Measurements from ENCODE around the gene GRIN3A. TPM values are rescaled to one million over a fixed set of nuclear protein-coding genes. Genes with fewer than 3 reads are reported as not detected.

The GRIN3A gene
- total RNA-seq, 4 donors from 2014 or later = not detected

DNA sequence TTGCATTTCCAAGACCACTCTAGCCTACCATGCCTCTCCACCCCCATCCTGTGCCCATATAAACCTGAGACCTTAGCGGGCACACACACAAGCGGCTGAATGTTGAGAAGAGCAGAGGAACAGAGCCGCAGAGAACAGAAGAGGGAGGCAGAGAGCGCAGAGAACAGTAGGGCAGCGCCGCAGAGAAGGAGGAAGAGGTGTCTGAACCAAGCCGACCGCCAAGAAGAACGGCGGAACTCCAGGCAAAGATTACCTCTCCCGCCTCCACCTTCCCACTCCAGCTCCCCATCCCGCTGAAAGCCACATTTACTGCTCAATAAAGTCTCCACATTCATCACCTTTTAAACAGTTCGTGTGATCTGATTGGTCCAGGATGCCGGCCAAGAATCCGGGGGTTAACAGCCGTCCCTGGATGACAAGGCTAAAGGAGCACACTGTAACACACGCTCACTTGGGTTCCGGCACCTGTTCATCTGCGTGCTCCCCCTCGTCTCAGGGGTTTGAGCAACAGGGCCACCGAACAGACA is 33.2 kb downstream of the GRIN3A start:
- ATAC-seq (ENCODE audit: low FRiP score) = peak; percentile 59
- no peak for DNase-seq (ENCODE audit: low spot score)
- TF ChIP-seq, protein P1, sequence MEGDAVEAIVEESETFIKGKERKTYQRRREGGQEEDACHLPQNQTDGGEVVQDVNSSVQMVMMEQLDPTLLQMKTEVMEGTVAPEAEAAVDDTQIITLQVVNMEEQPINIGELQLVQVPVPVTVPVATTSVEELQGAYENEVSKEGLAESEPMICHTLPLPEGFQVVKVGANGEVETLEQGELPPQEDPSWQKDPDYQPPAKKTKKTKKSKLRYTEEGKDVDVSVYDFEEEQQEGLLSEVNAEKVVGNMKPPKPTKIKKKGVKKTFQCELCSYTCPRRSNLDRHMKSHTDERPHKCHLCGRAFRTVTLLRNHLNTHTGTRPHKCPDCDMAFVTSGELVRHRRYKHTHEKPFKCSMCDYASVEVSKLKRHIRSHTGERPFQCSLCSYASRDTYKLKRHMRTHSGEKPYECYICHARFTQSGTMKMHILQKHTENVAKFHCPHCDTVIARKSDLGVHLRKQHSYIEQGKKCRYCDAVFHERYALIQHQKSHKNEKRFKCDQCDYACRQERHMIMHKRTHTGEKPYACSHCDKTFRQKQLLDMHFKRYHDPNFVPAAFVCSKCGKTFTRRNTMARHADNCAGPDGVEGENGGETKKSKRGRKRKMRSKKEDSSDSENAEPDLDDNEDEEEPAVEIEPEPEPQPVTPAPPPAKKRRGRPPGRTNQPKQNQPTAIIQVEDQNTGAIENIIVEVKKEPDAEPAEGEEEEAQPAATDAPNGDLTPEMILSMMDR (IDR thresholded peaks at IDR 0.05) = no peak

DNA sequence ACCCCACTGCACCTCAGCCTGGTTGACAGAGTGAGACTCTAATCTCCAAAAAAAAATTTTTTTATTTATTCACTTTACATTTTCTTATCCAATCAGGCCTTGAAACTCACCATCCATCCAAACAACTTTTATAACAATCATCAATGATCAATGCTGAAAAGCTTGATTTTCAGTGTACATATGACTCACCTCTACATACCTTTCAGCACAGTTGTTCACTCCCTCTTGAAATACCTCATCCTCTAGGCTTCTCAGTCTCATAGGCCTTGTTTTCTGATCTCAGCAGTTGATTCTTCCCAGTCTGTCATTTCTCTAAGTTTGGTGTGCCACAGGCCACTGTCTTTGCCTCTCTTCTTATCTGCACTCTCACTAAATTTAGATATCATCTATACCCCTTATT is 36.2 kb downstream of the GRIN3A start:
- TF ChIP-seq, protein P1 (IDR thresholded peaks at IDR 0.05) = no peak
- DNase-seq (ENCODE audit: low spot score) (no peak), ATAC-seq (ENCODE audit: low FRiP score) (no peak)

DNA sequence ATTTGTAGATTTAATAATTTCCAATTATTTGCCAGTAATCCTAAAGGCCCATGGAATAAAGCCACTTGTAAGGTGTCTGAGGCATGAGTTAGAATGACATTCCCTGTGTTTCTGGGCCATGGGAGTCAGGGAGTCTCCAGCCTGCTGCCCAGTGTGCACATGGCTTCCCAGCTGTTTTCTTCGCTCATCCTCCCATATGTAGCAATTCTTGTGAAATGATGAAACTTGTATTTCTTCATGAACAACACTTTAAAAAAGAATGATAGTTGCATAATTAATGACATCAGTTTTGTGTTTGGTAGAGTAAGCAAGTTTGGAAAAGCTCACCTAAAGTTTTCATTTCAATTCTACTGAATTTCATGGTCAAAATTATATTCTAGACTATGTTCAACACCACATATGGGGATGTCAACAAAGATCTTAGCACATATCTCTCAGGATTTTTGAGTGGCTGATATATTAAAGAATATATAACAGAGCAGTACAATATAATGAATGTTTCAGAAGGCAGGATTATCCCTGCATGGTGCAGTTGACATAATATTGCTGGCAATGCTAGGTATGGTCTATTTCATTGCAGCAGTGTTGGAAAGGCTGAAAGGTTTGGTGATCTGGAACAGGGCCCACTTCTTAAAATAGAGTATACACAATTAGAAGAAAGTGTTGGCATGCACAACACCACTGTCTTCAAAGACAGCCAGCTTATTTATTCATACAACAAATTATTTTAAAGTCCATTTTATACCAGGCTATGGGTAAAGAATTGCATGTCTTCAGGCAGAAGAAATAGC is 44.7 kb downstream of the GRIN3A start:
- TF ChIP-seq, protein P1 (IDR thresholded peaks at IDR 0.05) = no peak
- no peak for ATAC-seq (ENCODE audit: low FRiP score)
- no peak for DNase-seq (ENCODE audit: low spot score)

DNA sequence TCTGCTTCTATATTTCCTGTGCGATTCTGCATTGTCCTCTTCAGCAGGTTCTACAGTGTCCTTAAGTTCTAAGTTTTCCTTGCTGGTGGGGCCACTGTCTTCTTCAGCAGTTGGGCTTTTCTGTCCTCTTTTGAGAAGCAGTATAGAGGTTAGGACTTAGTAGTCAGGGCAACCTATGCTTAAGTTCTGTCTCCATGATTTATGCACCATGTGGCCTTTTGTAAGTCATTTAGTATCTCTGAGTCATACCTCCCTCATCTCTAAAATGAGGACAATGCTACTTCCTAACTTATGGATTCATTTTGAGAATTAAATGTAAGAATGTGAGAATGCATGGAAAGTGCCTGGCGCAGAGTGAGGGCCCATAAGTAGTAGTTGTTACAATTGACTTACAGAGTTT is 46.8 kb downstream of the GRIN3A start:
- no peak for ATAC-seq (ENCODE audit: low FRiP score)
- TF ChIP-seq, protein P1 (IDR thresholded peaks at IDR 0.05) = no peak

DNA sequence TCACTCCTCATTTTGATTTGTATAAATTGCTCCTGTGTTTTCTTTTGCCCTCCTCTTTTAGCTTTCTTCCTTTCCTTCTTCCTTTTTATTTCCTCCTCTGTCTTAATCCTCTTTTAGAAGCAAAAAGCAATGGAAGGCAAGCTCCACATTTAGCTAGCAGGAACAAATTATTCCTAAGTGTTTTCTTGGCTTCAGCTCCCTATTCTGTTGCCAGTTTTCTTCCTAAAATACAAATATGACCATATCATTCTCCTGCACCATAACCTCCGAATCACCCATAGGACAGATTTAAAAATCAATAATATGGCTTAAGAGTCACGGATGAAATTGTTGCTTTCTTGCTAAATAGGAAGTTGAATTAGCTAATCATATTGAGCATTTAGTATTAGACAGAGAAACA is 49.4 kb downstream of the GRIN3A start:
- TF ChIP-seq, protein P1 (IDR thresholded peaks at IDR 0.05) = no peak
- no peak for ATAC-seq (ENCODE audit: low FRiP score)
- DNase-seq (ENCODE audit: low spot score) = no peak

More for the DNA sequence above, 46.8 kb downstream of the GRIN3A start:
- DNase-seq (ENCODE audit: low spot score) = no peak

DNA sequence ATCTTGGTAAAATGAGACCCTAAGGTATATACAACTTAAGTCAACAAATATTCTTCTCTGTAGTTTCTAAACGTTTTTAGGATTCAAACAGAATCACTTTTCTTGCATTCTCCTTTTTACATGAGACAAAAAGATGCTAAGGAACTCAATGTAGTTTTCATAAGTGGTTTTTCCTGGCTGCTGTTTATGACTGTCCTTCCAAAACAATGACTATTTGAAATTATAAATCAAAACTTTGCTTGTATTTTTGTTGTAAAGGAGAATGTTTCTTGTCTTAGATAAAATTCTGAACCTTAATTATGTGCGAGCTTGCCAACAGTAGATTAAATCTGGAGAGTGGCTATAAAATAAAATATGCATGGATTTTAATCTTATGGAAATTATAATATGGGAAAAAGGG is 53.8 kb downstream of the GRIN3A start:
- TF ChIP-seq, protein P1 (IDR thresholded peaks at IDR 0.05) = no peak
- ATAC-seq (ENCODE audit: low FRiP score) (no peak), DNase-seq (ENCODE audit: low spot score) (no peak)

DNA sequence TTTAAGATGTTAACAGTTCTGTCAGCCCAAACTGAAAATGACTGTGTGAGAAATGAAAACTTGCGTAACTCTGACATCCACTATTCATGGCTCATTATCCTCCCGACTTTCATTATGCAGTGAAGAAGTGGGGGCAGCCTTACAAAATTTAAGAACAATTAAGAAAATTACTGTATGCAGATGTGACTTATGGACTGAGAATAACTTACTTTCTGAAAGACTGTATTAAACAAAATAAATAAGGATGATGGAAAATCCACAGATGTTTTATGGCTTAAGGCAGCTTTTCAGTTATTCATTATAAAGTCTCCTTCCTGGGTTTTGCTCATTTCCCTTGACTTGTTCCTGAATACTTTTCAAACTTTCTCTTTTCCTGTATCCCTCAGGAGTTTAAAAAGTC is 55.2 kb downstream of the GRIN3A start:
- TF ChIP-seq, protein P1 (IDR thresholded peaks at IDR 0.05) = no peak
- ATAC-seq (ENCODE audit: low FRiP score) (no peak), DNase-seq (ENCODE audit: low spot score) (no peak)

Measured in omental fat pad (tissue), 4 donors.